H1 (cell line): ENCODE measurements around the gene TSGA10. TPM values are rescaled to one million over a fixed set of nuclear protein-coding genes. Genes with fewer than 3 reads are reported as not detected.

Source experiments
- CTCF ChIA-PET: fragments of 300-600 bp; sonication (Branson Sonifier 250); formaldehyde crosslinking; loops from one replicate; lab custom pipeline; 2021; ENCODE audit not compliant: partially characterized antibody; lab: Charles Lee
- POLR2A ChIA-PET: fragments of 300-600 bp; sonication (Branson Sonifier 250); formaldehyde crosslinking; loops from one replicate; lab custom pipeline; 2021; ENCODE audit warnings: inconsistent platforms; ENCODE audit not compliant: partially characterized antibody; lab: Charles Lee
- DNase-seq, 2 experiments: peaks; one replicate each; pipeline versions ENCODE4 v3.0.0 to v3.0.0-alpha.2; 2010 to 2022; ENCODE audit warnings: low spot score in 2 of 2, low read depth in 1 of 2, mixed read lengths in 1 of 2
- FAIRE-seq: peaks from 2 replicates; lab custom pipeline; 2011; peaks lifted over from hg19 to GRCh38; lab: Jason Lieb, UNC
- H2AFZ ChIP-seq: 2 replicates; pipeline ENCODE4 v1.8.1; 2012; ENCODE audit warnings: low read length, inconsistent platforms
- H2AK5ac ChIP-seq: 2 replicates; pipeline ENCODE4 v1.6.1; 2013; ENCODE audit warnings: low read depth, low read length
- H2BK120ac ChIP-seq: replicated peaks from 2 replicates; pipeline ENCODE3; 2013; ENCODE audit warnings: low read depth, low read length, inconsistent platforms
- H2BK12ac ChIP-seq: 2 replicates; pipeline ENCODE4 v1.6.1; 2013; ENCODE audit warnings: low read depth, low read length
- H2BK15ac ChIP-seq: 2 replicates; pipeline ENCODE4 v1.6.1; 2013; ENCODE audit warnings: low read length
- H2BK20ac ChIP-seq: 2 replicates; pipeline ENCODE4 v1.6.1; 2013; ENCODE audit warnings: low read length
- H2BK5ac ChIP-seq: 2 replicates; pipeline ENCODE4 v1.6.1; 2013; ENCODE audit warnings: low read depth, low read length
- H3K14ac ChIP-seq: 2 replicates; pipeline ENCODE4 v1.6.1; 2013; ENCODE audit warnings: inconsistent platforms; ENCODE audit not compliant: insufficient read length
- H3K18ac ChIP-seq: 2 replicates; pipeline ENCODE4 v1.6.1; 2013; ENCODE audit warnings: low read length; ENCODE audit errors: extremely low read depth
- H3K23ac ChIP-seq: 2 replicates; pipeline ENCODE4 v1.6.1; 2013; ENCODE audit warnings: inconsistent platforms; ENCODE audit not compliant: insufficient read length
- H3K23me2 ChIP-seq: 2 replicates; pipeline ENCODE4 v1.6.1; 2013; ENCODE audit warnings: low read depth, low read length
- H3K27ac ChIP-seq: 2 replicates; pipeline ENCODE4 v1.6.1; 2011; ENCODE audit warnings: low read depth, low read length, inconsistent platforms
- H3K27me3 ChIP-seq, 4 experiments: replicated peaks in 1 of 4; 1 replicate in 1 of 4; 2 replicates in 3 of 4; pipeline versions ENCODE4 v1.6.1 to v1.8.1; 2011 to 2013; ENCODE audit warnings: low read length in 3 of 4, mild to moderate bottlenecking in 3 of 4, inconsistent platforms in 2 of 4, mixed read lengths in 2 of 4, moderate library complexity in 1 of 4; ENCODE audit not compliant: control insufficient read depth in 3 of 4, insufficient read depth in 3 of 4; ENCODE audit errors: extremely low read depth in 1 of 4
- H3K36me3 ChIP-seq, 4 experiments: 2 replicates each; pipeline versions ENCODE4 v1.6.1 to v1.8.1; 2011 to 2013; ENCODE audit warnings: mild to moderate bottlenecking in 4 of 4, low read length in 3 of 4, moderate library complexity in 2 of 4, control low read depth in 1 of 4, inconsistent platforms in 1 of 4; ENCODE audit not compliant: insufficient read depth in 4 of 4, control insufficient read depth in 2 of 4
- H3K4ac ChIP-seq: replicated peaks from 2 replicates; pipeline ENCODE3; 2013; ENCODE audit warnings: low read length, low read depth, mixed read lengths, inconsistent platforms; ENCODE audit not compliant: insufficient read length
- H3K4me1 ChIP-seq, 4 experiments: replicated peaks in 1 of 4; 1 replicate in 1 of 4; 2 replicates in 3 of 4; pipeline versions ENCODE4 v1.6.1 to v1.8.1; 2011 to 2013; ENCODE audit warnings: low read length in 3 of 4, inconsistent platforms in 2 of 4, mixed read lengths in 1 of 4; ENCODE audit not compliant: insufficient read depth in 4 of 4, control insufficient read depth in 3 of 4
- H3K4me2 ChIP-seq, 2 experiments: 2 replicates each; pipeline versions ENCODE4 v1.6.1 to v1.8.1; 2011 to 2013; ENCODE audit warnings: low read depth in 2 of 2, low read length in 2 of 2, control low read depth in 1 of 2, inconsistent platforms in 1 of 2, mild to moderate bottlenecking in 1 of 2; ENCODE audit not compliant: insufficient read depth in 1 of 2
- H3K4me3 ChIP-seq, 4 experiments: fragments of 200-600, 300-600 bp in 1 of 4; sonication (generic), shearing (Covaris generic), sonication (Bioruptor Twin) in 1 of 4; 2 replicates each; pipeline versions ENCODE4 v1.5.1 to v1.8.1; 2011 to 2016; ENCODE audit warnings: low read length in 4 of 4, low read depth in 3 of 4, control low read depth in 2 of 4, inconsistent platforms in 2 of 4, mild to moderate bottlenecking in 2 of 4, mixed read lengths in 1 of 4, moderate library complexity in 1 of 4; ENCODE audit not compliant: insufficient read depth in 2 of 4; ENCODE audit errors: extremely low read depth in 1 of 4
- H3K56ac ChIP-seq: replicated peaks from 2 replicates; pipeline ENCODE3; 2013; ENCODE audit warnings: low read depth, mild to moderate bottlenecking, mixed read lengths, low read length, inconsistent platforms; ENCODE audit not compliant: insufficient read length
- H3K79me1 ChIP-seq: 2 replicates; pipeline ENCODE4 v1.6.1; 2013; ENCODE audit warnings: low read depth, low read length, control low read depth
- H3K79me2 ChIP-seq, 2 experiments: 2 replicates each; pipeline versions ENCODE4 v1.6.1 to v1.8.1; 2012 to 2013; ENCODE audit warnings: low read length in 2 of 2, mild to moderate bottlenecking in 2 of 2, inconsistent platforms in 1 of 2; ENCODE audit not compliant: insufficient read depth in 2 of 2, control insufficient read depth in 1 of 2
- H3K9ac ChIP-seq, 4 experiments: replicated peaks in 1 of 4; 1 replicate in 1 of 4; 2 replicates in 3 of 4; pipeline versions ENCODE4 v1.6.1 to v1.8.1; 2011 to 2013; ENCODE audit warnings: low read depth in 3 of 4, low read length in 3 of 4, control low read depth in 2 of 4, mild to moderate bottlenecking in 2 of 4, moderate library complexity in 2 of 4, inconsistent platforms in 1 of 4; ENCODE audit errors: extremely low read depth in 1 of 4
- H3K9me3 ChIP-seq, 2 experiments: 2 replicates each; pipeline versions ENCODE4 v1.6.1 to v1.8.1; 2012 to 2013; ENCODE audit warnings: mild to moderate bottlenecking in 2 of 2, moderate library complexity in 2 of 2, control low read depth in 1 of 2, inconsistent platforms in 1 of 2, low read depth in 1 of 2, low read length in 1 of 2, mixed read lengths in 1 of 2; ENCODE audit not compliant: insufficient read depth in 2 of 2
- H4K20me1 ChIP-seq, 2 experiments: replicated peaks in 1 of 2; 2 replicates each; pipeline versions ENCODE3 to v1.8.1; 2011 to 2013; ENCODE audit warnings: inconsistent platforms in 2 of 2, low read length in 2 of 2, mild to moderate bottlenecking in 1 of 2; ENCODE audit not compliant: insufficient read depth in 2 of 2, control insufficient read depth in 1 of 2
- H4K5ac ChIP-seq: 2 replicates; pipeline ENCODE4 v1.6.1; 2013; ENCODE audit warnings: low read length, low read depth, mixed read lengths, inconsistent platforms; ENCODE audit not compliant: insufficient read length
- H4K8ac ChIP-seq: 2 replicates; pipeline ENCODE4 v1.8.0; 2013; ENCODE audit warnings: mild to moderate bottlenecking, moderate library complexity, low read length, inconsistent platforms; ENCODE audit not compliant: insufficient read depth; ENCODE audit errors: extremely low read depth
- H4K91ac ChIP-seq: replicated peaks from 2 replicates; pipeline ENCODE3; 2013; ENCODE audit warnings: low read length, mixed read lengths, inconsistent platforms; ENCODE audit not compliant: insufficient read length
- CEBPB ChIP-seq: IDR thresholded peaks from 2 replicates; pipeline ENCODE4 v1.6.1; 2012; ENCODE audit warnings: low read depth, low read length
- E2F6 ChIP-seq: IDR thresholded peaks from 2 replicates; pipeline ENCODE4 v1.6.1; 2012; ENCODE audit warnings: inconsistent platforms
- KDM5A ChIP-seq: fragments of 200-600 bp; IDR thresholded peaks from 2 replicates; pipeline ENCODE4 v1.7.1; 2012; ENCODE audit warnings: mild to moderate bottlenecking, low read length, inconsistent platforms, mixed read lengths
- PHF8 ChIP-seq: fragments of 200-600 bp; sonication (generic); conservative IDR thresholded peaks from 2 replicates; pipeline ENCODE4 v1.7.1; 2012; ENCODE audit warnings: low read depth, mild to moderate bottlenecking, inconsistent platforms, low read length, moderate library complexity
- RXRA ChIP-seq: IDR thresholded peaks from 2 replicates; pipeline ENCODE4 v1.6.1; 2011; ENCODE audit warnings: low read depth, mild to moderate bottlenecking, low read length, moderate library complexity; ENCODE audit not compliant: insufficient read depth
- SIRT6 ChIP-seq: IDR thresholded peaks from one replicate; pipeline ENCODE4 v1.7.1; 2012; ENCODE audit warnings: low read length, inconsistent platforms
- SP1 ChIP-seq: IDR thresholded peaks from 2 replicates; pipeline ENCODE4 v1.6.1; 2011; ENCODE audit warnings: low read depth, low read length
- WGBS, 2 experiments: shearing (Covaris generic) in 1 of 2; methylation state at CpG; one replicate each; pipeline versions ENCODE4 v1.1.6 to v1.1.7; 2013 to 2015; ENCODE audit warnings: low lambda C conversion rate in 2 of 2, mixed read lengths in 2 of 2, inconsistent platforms in 1 of 2, low coverage in 1 of 2, missing lambda C conversion rate in 1 of 2; ENCODE audit not compliant: insufficient replicate concordance in 2 of 2, insufficient coverage in 1 of 2, insufficient read length in 1 of 2; ENCODE audit errors: extremely low coverage in 1 of 2, missing lambda C conversion rate in 1 of 2; 5-methylcytosine and 5-hydroxymethylcytosine counted together
- polyA plus RNA-seq, 7 experiments: library from polyadenylated mRNA; depleted of rRNA in 3 of 7; stranded (reverse) in 5 of 7; unstranded in 2 of 7; fragments of >200 nt in 5 of 7; fragments of 200-250 nt in 2 of 7; gene quantifications; 1 replicate in 5 of 7; 2 replicates in 1 of 7; 4 replicates in 1 of 7; pipeline versions ENCODE4 v1.2.1 to v1.2.3, GENCODE V29; 2011 to 2013; ENCODE audit warnings: missing spikeins in 2 of 7, mixed read lengths in 2 of 7
- total RNA-seq: library from RNA; stranded (reverse); fragmentation: NEBNext Ultra II Directional; extraction: Animal tissue kit (Norgen Biotek cat#: 25700); gene quantifications from 2 replicates; pipeline ENCODE4 v1.2.1, GENCODE V29; 2021

The TSGA10 gene
- total and polyA plus RNA-seq, 2 of the 8 experiments (the other 6 are each of a cell fraction or from before 2014, with no cell fraction given): 2.2 to 7.4 TPM

DNA sequence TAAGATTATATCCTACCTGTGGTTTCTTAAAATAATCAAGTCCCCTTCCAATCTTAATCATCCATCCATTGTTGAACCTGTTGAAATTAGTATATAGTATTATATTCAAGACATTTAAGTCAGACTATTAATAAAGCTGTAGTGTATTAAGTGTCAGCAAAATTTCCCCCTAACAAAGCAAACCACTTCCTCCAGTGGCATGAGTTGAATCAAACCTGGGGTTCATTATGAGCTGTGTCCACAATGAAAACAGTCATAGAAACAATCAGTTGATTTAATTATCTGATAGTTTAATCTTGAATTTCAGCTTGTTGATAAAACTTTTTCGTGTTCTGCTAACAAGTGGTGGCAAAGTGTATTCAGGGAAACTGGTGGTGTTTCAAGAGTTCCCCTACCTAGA lies 14.8 kb upstream of the TSGA10 start:
- no peak overlapping the region for H3K4me3 ChIP-seq
- peaks cover 0 to 37% (median 9%) of the 10 kb centered on the region in 4 experiments; a peak in 6 of 8 replicates for H3K36me3 ChIP-seq
- no peak overlapping the region for H3K9ac ChIP-seq
- no peak for DNase-seq
- no peak for FAIRE-seq
- H3K27ac ChIP-seq: no peak overlapping the region
- H2BK12ac ChIP-seq: no peak overlapping the region
- no peak overlapping the region for H4K5ac ChIP-seq
- POLR2A ChIA-PET: interaction anchor here (1.8 kb wide), 1 partner anchor 11 kb away, joined by 5 read pairs; the partner anchor contains the start of genes MITD1 and MRPL30
- peaks cover 0 to 3% of the 10 kb centered on the region in 2 experiments for H4K20me1 ChIP-seq
- no peaks in the 10 kb centered on the region for H3K27me3 ChIP-seq
- no peak overlapping the region for H3K18ac ChIP-seq
- no peak overlapping the region for H3K56ac ChIP-seq
- H3K4me2 ChIP-seq: no peak overlapping the region
- H2BK20ac ChIP-seq: no peak overlapping the region
- H3K79me2 ChIP-seq: no peaks in the 10 kb centered on the region
- H3K4ac ChIP-seq: no peak overlapping the region
- no peak overlapping the region for H2BK120ac ChIP-seq
- no peaks in the 10 kb centered on the region for H3K9me3 ChIP-seq
- no peak overlapping the region for H3K23ac ChIP-seq
- no peaks in the 10 kb centered on the region for H3K4me1 ChIP-seq
- WGBS, 2 experiments: 89% methylated on average over 1 of the region's 1 CpG; no CpG with 5 or more reads in 1 of the 2 experiments
- no peak overlapping the region for H3K14ac ChIP-seq
- no peak overlapping the region for H4K8ac ChIP-seq
- H2AFZ ChIP-seq: no peak overlapping the region
- H3K79me1 ChIP-seq: no peaks in the 10 kb centered on the region
- H2BK5ac ChIP-seq: no peak overlapping the region
- no peak overlapping the region for H4K91ac ChIP-seq
- no peak overlapping the region for H2BK15ac ChIP-seq
- H2AK5ac ChIP-seq: no peak overlapping the region
- CTCF ChIA-PET: interaction anchor here (0.8 kb wide), 1 partner anchor 11 kb away, joined by 3 read pairs; no protein-coding TSS in a partner anchor
- no peaks in the 10 kb centered on the region for H3K23me2 ChIP-seq
- TF ChIP-seq RXRA (no peak), SIRT6 (no peak), CEBPB (no peak), KDM5A (no peak), E2F6 (no peak), SP1 (no peak), PHF8 (no peak)
